Posterior vena cava (tissue), 2 donors: ENCODE results near the gene ERMAP. TPM values are rescaled to one million over a fixed set of nuclear protein-coding genes. Genes with fewer than 3 reads are reported as not detected.

ENCODE experiments used
- DNase-seq: peaks from one replicate; pipeline ENCODE4 v3.0.0-alpha.2; 2020; ENCODE audit warnings: low spot score
- intact Hi-C, 2 donors: fragments of 100-400 bp; cut with DNase I; formaldehyde crosslinking; loops; one replicate each; pipeline versions ENCODE4 v1.14.1 to v1.14.2; 2022 to 2023
- long read RNA-seq, 2 donors: library from polyadenylated mRNA; unstranded; transcript quantifications; one replicate each; pipeline ENCODE4 v2.0.0, GENCODE V29; 2020 to 2021
- total RNA-seq, 2 donors: library from RNA; stranded (reverse); fragmentation: NEBNext Ultra II Directional; extraction: Animal tissue kit (Norgen Biotek cat#: 25700); gene quantifications; one replicate each; pipeline ENCODE4 v1.2.1, GENCODE V29; 2021
- donor health status: DM: yes; HTN: yes; CAD: no.
- donor health status: DM: yes; HTN: yes; CAD: no.

Gene ERMAP
- total RNA-seq: 1 to 10 TPM; 6.9 to 7.3 TPM
- long read RNA-seq, donor 1, partial matches to known transcripts: 0 of 1 reads
- long read RNA-seq, donor 1, other reads (novel, unspliced or antisense): 0 of 1 reads
- long read RNA-seq, donor 2, partial matches to known transcripts: 1 of 9 reads
- long read RNA-seq, donor 2, other reads (novel, unspliced or antisense): 8 of 9 reads

DNA sequence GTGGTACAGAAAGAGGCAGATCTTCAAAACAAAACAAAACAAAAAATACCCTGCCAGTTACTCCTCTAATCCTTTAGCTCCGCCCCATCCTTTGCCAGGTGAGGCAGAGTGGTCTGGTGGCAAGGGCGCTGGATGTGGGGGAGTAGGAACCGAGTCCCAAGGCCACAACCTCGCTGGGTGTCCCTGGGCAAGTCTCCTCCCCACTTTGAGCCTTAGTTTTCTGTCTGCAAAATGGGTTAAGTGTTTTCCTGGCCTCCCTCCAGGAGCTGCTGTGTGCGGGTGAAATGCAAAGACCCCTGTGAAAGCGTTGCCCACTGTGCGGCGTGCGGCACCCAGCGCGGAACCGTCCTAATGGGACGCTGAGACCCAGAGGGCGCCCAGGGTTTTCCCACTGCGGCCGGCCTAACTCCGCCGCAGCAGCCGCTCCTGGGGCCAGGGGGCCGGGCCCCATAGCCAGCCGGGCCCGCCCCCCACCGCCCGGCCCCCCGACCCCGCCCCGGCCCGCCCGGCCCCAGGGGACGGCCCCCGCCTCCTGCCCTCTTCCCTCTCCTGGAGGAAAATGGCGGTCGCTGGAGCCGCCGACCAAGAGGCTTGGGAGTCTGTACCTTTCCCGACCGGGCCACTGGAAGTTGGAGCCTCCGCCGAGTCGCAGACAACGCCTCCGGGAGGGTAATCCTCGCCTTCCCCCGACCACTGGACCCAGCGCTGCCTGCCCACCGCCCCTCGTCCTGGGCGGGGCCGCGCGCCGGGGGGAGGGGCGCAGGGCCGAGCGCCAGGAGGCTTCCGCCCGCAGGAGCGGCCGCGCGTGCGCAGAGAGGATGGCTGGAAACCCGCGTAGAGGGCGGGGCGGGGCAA lies at the start of gene ERMAP, which contains the start of gene SVBP:
Gene ERMAP, plus strand, starts transcription at position 538 of the 855 bp plus-strand sequence. CDS start 13,327 bp downstream, outside the sequence.
Gene SVBP, minus strand, starts transcription at position 813 of the 855 bp plus-strand sequence. CDS start 853 bp downstream, outside the sequence.
- intact Hi-C loops: no loop called here
- DNase-seq: peak; percentile 98

GRCh38 chr1:42767510-42768000 lies 49.4 kb upstream of the ERMAP start:
- DNase-seq: no peak
- intact Hi-C loops: loop anchor here in 1 of 2 donors (5.0 kb wide), 1 partner anchor 80 kb away; the partner anchor contains the start of gene ZNF691

DNA sequence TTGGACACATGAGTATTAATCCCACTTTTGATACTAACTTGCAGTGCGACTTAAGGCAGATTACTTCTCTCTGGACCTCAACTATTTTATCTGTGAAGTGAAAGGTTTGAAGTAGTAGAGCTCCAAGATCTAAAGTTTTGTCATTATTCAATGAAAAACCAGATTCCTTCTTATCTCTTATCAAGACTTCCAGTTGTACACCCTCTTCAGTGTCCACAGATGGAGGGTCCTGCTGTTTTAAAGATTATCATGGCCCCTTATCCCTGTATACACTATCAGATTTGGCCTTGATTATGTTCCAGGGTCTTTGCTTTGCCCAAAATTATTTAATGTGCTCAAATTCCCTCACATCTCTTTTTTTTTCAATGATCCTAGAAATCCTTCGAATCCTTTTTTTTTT lies 48.8 kb upstream of the ERMAP start:
- intact Hi-C loops: loop anchor here in 1 of 2 donors (5.0 kb wide), 1 partner anchor 79 kb away; the partner anchor contains the start of gene ZNF691
- DNase-seq: no peak

DNA sequence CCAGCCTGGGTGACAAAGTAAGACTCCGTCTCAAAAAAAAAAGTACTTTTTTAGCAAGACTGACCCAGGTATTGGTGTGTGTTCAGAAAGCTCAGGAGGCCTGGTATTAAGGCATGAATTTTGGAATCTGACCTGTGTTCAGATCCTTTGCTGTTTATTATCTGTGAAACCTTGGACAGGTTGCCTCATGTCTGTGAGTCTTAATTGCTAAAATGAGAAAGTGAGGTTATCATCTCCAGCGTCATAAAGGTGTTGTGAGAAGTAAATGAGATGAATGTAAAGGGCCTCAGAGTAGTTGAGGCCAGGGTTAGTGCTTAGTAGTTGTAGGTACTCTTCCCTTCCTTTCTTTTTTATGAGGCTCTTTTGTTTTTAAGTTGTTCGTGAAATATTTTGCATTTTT lies 47.1 kb upstream of the ERMAP start:
- intact Hi-C loops: loop anchor here in 1 of 2 donors (5.0 kb wide), 1 partner anchor 77 kb away; the partner anchor contains the start of gene ZNF691
- no peak for DNase-seq

- intact Hi-C loops: no loop called here
- no peak for DNase-seq
Measured at GRCh38 chr1:42773420-42773819, 43.5 kb upstream of the ERMAP start.

DNA sequence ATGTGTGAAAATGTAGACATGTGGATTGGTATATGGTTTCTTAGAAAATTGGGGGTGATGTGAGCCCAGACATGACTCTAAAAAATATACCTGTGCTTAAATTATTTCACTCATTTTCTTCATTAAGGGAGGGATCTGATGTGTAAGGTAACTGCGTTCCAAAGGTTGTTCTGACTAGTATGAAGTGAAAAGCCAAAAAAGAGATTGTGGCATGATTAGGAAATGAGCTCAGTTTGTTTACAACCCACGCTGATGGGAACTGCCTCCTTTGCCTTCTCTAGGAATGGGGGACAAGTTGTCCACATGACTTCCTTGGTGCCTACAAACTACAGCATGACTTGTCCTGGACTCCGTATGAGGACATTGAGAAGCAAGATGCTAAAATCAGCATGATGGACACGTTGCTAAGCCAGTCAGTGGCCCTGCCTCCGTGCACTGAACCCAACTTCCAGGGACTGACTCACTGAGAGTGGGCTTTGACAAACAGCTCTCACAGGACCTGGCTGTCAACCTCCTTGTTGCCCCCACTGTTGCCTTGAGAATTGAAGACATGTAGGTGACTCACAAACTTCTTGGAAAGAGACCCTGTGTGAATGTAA lies 41.9 kb upstream of the ERMAP start:
- no peak for DNase-seq
- intact Hi-C loops: no loop called here

GRCh38 chr1:42776502-42776901 lies 40.4 kb upstream of the ERMAP start:
- intact Hi-C loops: no loop called here
- DNase-seq: no peak

GRCh38 chr1:42777852-42778251 lies 39.1 kb upstream of the ERMAP start:
- no peak for DNase-seq
- intact Hi-C loops: no loop called here

- no peak for DNase-seq
- intact Hi-C loops: no loop called here
Measured at GRCh38 chr1:42779725-42780124, 37.2 kb upstream of the ERMAP start.

DNA sequence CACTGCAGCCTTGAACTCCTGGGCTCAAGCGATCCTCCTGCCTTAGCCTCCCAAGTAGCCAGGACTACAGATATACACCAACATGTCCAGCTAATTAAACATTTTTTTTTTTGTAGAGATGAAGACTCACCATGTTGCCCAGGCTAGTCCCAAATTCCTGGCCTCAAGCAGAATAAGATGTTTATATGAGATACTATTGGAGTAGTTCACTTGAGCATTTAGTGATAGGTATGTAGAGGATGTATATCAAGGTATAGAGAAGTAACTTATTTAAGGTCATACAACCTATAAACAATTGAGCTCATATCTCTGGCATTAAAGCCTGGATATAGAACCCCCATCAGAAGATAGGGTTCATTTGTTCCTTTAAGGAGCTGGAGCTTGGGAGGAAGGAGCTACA lies 36.7 kb upstream of the ERMAP start:
- intact Hi-C loops: no loop called here
- DNase-seq: no peak

DNA sequence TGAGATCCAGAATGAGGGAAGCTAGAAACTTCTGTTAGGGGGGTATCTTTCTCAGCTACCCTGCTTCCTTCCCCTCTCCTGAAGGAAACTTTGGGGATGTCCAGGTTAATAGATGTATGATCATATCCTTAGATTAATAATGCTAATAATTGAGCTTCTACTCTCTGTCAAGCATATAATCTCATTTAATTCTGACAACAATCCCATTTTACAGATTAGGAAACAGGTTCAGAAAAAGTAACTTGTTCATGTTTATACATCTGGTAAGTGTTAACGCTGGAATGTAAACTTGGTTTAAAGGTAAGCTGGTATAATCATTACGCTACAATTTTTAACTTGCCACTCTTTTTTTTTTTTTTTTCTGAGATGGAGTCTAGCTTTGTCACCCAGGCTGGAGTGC lies 33.8 kb upstream of the ERMAP start:
- DNase-seq: no peak
- intact Hi-C loops: no loop called here

- no peak for DNase-seq
- intact Hi-C loops: no loop called here
Measured at GRCh38 chr1:42784547-42784945, 32.4 kb upstream of the ERMAP start.

- intact Hi-C loops: no loop called here
- DNase-seq: peak; percentile 85
Measured at GRCh38 chr1:42784946-42785693, 31.8 kb upstream of the ERMAP start, which contains the start of gene TMEM269. Gene TMEM269, plus strand, starts transcription at chr1:42784991. Its CDS starts 4,903 bp downstream, at chr1:42789894.

DNA sequence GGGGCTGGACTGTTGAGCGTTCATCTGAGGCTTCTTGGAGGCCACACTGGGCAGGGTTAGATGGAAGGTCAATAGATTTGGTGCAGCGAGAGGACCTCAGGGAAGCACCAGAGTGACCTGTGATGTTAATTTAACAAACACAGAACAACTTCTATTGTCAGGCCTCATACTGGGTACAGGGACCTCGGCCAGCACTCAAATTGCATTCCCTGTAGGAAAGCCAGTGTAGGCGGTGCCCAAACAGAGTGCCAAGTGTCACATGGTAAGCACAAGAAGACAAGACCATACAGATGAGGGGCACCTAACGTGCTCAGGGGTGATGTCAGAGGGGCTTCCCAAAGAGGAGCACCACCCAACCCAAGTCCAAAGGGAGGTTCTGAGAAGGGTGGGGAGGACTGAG lies 30.8 kb upstream of the ERMAP start:
- intact Hi-C loops: no loop called here

DNA sequence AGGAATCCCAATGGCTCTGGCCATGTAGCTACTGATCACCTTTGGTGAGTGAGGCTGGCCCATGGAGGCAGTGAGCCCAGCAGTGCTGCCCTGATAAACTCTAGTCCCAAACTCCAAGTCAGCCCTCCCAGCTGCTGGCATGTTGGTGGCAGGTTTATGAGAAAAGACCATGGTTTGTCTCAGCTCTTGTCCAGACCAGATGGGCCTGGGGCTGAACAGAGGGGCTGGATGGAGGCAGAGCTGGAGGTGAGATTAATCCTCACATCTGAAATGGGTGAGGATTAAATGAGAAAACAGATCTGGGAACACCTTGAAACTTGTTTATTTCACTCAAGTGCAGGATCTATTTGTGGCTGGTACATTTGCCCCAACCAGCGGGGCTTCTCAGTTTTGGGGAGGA lies 28.9 kb upstream of the ERMAP start:
- intact Hi-C loops: no loop called here

More for the DNA sequence above, 30.8 kb upstream of the ERMAP start:
- no peak for DNase-seq

DNA sequence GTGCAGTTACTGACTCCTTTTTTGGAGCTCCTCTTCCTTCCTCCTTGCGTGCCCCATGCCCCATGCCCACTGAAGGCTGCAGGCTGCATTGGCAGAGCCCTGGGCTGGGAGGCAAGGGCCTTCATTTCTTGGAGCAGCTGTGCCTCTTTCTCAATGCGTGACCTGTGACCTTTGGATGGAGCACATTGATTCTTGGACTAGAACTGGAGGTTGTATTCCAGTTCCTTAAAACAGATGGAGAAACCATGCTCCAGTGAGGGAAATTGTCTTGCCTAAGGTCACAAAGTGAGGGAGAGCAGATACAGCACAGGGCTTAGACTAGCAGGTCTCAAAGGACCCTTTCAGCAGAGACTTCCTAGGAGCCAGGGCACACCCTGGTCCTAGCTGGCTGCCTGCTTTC lies 23.1 kb upstream of the ERMAP start:
- DNase-seq: no peak
- intact Hi-C loops: no loop called here

More for the DNA sequence above, 28.9 kb upstream of the ERMAP start:
- no peak for DNase-seq

GRCh38 chr1:42797414-42797813 lies 19.5 kb upstream of the ERMAP start:
- DNase-seq: no peak
- intact Hi-C loops: no loop called here

- intact Hi-C loops: no loop called here
- DNase-seq: no peak
Measured at GRCh38 chr1:42797979-42798378, 18.9 kb upstream of the ERMAP start.
